CD4-positive, alpha-beta T cell treated with Interleukin-2 at 100 ng/mL for 4 hours (primary cell): Measurements from ENCODE around the gene GUCD1.
"Not testable (repeated sequence)": the region's sequence is repeated elsewhere in the genome, so short reads cannot be mapped to it uniquely, and the experiment has no call there.

Experiments
- DNase-seq: peaks from one replicate; pipeline ENCODE4 v3.0.0-alpha.2; 2020; ENCODE audit warnings: low spot score

Gene GUCD1

DNA sequence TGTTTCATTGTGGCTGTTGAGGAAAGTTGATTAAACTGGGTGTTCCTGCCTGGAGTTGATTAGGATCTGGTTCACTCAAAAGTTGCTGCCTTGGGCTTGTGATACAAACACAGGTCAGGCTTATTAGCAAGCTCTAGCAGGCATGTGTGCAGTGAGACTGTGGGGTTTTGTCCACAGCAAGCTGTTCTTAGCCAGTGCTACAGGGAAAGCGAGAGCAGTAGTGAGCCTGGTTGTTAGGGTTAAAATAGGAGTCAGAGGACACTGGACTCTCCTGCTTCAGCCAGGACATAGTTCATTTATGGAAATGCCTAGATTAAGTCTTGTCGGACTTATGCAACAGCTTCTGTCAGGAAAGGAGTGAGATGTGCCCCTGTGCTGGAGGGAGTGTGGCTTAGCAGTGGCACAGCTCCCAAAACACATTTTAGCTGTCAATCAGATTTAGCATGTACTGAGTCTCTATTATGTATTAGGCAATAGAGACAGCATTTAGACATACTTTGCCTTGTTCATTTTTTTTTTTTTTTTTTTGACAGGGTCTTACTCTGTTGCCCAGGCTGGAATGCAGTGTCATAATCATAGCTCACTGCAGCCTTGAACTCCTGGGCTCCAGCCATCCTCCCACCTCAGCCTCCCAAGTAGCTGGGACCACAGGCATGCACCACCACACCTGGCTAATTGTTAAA, 9.6 kb upstream of the GUCD1 start:
- DNase-seq, result no peak

DNA sequence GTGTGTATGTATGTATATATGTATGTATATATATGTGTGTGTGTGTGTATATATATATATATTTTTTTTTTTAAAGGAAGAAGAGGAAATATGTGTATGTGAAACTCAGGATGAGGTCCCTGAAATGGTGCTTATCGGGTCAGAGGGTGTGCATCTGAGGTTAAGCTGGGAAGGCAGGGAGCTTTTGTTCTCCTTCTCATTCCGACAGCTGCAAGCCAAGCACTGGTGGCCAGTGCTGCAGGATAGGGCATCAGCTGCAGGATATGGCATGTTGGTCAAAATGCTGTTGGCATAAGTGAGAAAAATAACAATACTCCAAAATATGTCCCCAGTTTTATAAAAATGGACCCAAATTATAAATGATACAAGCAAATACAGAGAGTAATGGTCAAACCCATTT, 8.3 kb upstream of the GUCD1 start:
- DNase-seq, result no peak

DNA sequence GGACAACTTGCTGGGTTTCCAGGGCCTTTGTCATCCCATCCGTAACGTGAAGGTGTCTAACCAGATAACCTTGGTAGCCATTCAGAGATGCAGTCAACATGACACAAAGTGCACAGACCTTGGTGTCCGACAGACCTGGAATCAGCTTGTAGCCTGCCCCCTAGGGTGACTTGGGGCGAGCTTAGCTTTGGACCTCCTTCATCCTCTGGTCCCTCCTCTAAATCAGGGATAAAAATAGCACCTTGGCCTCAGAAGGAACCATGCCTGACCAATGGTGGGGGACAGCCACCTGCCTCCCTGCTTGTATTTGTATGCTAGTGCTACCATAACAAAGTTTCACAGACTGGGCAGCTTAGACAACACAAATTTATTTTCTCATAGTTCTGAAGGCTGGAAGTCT, 4.5 kb upstream of the GUCD1 start:
- DNase-seq, result no peak

DNA sequence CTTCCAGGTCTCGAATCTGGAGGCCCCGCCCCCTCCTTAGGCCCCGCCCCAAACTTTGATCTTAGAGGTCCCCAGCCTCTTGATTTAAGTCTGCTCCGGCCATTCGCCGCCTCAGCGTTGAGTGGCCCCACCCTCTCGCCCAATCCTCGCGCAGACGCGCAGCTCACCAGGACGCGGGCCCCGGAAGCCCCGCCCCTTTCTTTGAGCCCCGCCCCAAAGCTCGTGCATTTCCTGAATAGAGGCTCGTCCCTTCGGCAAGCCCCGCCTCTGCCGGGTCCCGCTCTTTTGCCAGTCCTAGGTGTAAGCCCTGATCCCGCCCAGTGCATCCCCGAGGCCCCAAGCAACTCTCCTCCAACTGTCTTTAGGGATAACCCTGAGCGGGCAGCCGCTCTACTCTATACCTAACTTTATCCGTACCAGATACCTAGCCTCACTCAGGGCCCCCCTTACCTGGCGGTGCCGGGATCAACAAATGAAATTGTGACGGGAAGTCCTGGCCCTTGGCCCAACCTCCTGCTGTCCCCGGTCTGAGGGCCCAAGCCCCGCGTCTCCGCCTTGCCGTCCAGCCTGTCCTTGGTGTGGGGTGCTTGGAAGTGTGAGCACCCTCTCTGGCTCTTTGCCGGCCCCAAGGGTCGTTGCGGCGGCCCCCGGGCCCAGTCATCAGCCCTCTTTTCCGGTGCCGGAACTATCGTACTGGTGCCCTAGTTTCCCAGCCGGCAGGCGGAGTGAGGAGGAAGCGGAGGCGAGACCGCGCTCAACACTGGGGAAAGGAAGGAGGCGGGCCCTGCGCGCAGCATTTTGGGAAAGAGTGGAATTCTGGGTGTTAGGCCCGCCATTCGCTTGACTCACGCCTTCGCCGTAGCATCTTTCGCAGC, 464 bp upstream of the GUCD1 start, which contains the start of gene SNRPD3:
SNRPD3 (plus strand) TSS at position 835 of the 875 bp plus-strand sequence. CDS start 1,676 bp downstream, outside the sequence.
- peak; percentile 100 for DNase-seq

DNA sequence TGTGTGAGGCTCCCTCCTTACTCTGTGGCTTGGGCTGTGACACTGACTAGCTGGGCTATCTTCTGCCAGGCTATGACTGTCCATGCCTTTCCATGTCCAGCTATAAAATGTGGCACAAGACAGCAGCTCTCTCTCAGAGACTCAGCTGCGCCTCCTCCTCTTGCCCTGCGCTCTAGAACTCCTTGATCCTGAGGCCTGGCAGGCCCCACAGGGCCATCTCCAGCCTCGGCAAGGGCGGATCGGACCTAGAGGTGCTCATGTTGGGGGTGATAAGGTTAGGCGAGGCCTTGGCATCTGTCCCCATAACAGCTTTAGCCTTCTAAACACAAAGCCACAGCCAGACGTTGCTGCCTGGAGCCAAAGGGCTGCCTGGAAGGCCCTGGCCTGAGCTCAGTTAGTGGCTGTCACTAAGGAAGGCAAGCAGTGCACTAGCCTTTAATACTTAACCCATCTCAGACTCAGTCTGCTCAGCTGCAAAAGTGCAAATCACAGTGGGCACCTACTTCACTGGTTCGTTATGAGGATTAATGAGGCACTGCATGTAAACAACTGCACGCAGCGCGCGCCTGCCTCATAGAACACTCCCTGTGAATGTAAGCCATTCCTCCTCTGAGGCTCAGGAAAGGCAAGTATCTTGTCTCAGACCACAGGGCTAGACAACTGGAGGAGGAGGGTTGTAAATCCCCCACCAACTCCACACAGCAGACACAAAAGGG, 1.2 kb downstream of the GUCD1 start:
- DNase-seq, result no peak

- not testable (repeated sequence) for DNase-seq
Observed at GRCh38 chr22:24552503-24553286, 2.2 kb downstream of the GUCD1 start.

DNA sequence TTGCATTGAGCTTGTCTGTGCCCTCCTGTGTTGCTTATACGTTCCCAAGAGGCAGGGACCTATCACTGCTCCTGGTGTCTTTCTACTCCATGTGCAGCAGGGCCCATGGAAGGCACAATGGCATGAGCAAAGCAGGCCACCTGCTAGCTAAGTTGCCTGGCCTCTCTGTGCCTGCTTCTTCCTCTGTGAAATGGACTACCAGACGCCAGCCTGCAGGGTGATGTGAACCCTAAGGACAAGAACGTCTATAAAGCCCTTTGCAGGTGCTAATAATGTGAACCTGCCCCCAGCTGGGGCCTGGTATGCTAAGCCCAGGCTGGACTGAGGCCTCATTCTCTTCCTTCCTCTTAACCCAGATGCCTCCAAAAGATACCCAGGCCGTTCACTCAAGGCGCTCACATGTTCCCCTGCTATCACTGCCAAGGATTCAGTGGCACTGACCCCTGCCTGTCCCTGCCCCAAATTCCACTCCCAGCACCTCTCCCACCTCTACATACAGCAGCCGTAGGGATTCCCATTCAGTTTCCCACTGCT, 4.0 kb downstream of the GUCD1 start:
- DNase-seq, result no peak

DNA sequence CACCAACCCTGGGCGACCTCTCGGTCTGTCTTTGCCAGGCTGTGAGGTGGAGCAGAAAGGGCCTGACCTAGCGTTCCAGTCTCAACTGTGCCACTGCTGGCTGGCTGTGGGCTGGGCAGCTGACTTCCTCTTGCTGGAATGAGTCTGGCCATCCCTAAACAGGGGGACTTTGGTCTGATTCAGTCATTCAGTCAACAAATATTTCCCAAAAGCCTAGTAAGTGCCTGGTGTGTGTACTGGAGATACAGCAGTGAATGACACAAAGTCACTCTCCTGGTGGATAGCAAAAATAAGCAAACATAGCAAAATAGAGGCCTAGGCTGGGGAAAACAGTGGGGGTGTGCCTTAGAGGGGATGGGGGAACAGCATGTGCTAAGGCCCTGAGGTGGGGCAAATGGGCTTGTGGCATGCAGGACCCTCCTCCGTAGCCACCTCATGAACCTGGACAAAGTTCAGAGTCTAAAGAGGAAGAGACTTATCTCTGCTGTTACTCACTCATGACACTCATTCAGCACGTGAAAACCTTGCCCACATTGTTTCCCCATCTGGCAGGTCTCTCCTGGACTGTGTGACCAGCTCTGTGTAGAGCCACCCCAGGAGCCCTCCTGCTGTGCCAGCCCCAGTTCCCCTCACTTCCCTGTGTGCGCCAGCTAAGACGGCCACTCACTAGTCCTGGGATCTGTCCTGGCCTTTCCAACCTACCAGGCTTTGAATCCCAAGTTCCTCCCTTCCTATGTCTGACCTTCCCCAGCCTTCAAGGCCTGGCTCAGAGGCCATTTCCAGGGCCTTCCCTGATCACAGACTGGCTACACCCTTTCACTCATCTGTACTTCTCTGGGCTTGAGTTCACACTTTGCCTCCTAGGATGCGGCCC, 4.7 kb downstream of the GUCD1 start:
- no peak for DNase-seq

- DNase-seq, result no peak
Observed at GRCh38 chr22:24548812-24549211, 6.1 kb downstream of the GUCD1 start.

- DNase-seq, result no peak
Observed at GRCh38 chr22:24543679-24544243, 11.2 kb downstream of the GUCD1 start.

- no peak for DNase-seq
Observed at GRCh38 chr22:24543185-24543601, 11.7 kb downstream of the GUCD1 start.

- no peak for DNase-seq
Observed at GRCh38 chr22:24542641-24543040, 12.3 kb downstream of the GUCD1 start.

- DNase-seq, result no peak
Observed at GRCh38 chr22:24541681-24542515, 13.0 kb downstream of the GUCD1 start.

- DNase-seq, result no peak
Observed at GRCh38 chr22:24540470-24540869, 14.5 kb downstream of the GUCD1 start.

- DNase-seq, result no peak
Observed at GRCh38 chr22:24536089-24536488, 18.8 kb downstream of the GUCD1 start.

DNA sequence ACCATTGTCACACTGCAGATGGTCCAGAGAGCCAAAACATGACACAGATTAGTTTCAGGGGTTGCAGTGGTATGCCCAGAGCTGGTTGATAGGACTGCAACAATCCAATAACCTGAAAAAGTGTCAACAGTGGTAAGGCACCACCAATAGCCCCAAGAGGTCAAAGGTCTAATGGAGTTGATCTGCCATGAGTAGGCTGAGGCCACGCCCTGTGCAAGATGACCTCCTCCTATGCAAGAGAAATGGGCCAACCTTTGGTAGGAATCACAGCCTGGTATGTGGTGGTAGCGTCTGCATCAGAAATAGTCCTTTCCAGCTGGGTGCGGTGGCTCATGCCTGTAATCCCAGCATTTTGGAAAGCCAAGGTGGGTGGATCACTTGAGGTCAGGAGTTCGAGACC, 19.6 kb downstream of the GUCD1 start:
- no peak for DNase-seq

GRCh38 chr22:24532075-24532474, 22.9 kb downstream of the GUCD1 start:
- DNase-seq, result no peak

GRCh38 chr22:24530968-24531367, 24.0 kb downstream of the GUCD1 start:
- DNase-seq, result not testable (repeated sequence)

GRCh38 chr22:24529898-24530297, 25.0 kb downstream of the GUCD1 start:
- DNase-seq, result no peak
